HL-60/S4 treated with retinoic acid at 250 ng/mL for 4 days and 3 days (cell line): ENCODE measurements around the gene RERE.
"Not testable (repeated sequence)": the region's sequence is repeated elsewhere in the genome, so short reads cannot be mapped to it uniquely, and the experiment has no call there.

ENCODE experiments used
- in situ Hi-C: fragments of 300-500 bp; cut with MboI; formaldehyde crosslinking; loops from 2 replicates; pipeline ENCODE4 v1.7.0; 2022; ENCODE audit warnings: low sequenced_read_pairs

RERE gene

DNA sequence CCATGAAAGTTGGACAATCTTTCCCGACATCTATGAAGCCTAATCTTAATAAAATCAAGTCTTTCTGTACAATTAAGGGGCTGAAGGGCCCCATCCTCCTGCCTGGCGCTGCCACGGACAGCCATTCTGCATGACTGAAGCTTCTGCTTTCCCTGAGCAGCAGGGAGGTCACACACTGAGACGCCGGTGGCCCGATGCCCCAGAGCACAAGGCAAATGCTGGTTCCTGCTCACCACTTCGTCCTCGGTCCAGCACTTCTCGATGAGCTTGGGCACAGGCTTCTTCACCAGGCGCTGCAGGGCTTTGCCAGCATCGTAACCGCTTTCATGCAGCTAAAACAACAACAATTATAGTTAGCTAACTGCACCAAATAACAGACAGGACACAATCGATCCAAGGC, 351.7 kb downstream of the RERE start:
- in situ Hi-C loops: no loop called here

GRCh38 chr1:8465013-8465412, 352.4 kb downstream of the RERE start:
- in situ Hi-C loops: no loop called here

DNA sequence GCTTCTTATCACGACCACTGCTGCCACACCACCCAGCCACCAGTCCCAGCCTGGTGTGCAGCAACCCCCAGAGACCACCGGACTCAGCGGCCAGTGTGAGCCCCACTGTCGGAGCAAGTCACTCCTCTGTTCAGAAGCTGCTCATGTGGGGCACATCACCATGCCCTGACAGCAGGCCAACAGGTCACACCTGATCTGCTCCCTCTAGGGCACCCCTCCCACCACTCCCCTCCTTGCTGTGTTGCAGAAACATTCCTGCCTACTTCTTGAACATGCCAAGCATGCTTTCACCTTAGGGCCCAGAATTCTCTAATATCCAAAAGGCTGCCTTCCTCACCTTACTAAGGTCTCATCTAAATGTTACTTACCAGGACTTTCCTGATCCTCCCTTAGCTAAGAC, 353.1 kb downstream of the RERE start:
- in situ Hi-C loops: no loop called here

DNA sequence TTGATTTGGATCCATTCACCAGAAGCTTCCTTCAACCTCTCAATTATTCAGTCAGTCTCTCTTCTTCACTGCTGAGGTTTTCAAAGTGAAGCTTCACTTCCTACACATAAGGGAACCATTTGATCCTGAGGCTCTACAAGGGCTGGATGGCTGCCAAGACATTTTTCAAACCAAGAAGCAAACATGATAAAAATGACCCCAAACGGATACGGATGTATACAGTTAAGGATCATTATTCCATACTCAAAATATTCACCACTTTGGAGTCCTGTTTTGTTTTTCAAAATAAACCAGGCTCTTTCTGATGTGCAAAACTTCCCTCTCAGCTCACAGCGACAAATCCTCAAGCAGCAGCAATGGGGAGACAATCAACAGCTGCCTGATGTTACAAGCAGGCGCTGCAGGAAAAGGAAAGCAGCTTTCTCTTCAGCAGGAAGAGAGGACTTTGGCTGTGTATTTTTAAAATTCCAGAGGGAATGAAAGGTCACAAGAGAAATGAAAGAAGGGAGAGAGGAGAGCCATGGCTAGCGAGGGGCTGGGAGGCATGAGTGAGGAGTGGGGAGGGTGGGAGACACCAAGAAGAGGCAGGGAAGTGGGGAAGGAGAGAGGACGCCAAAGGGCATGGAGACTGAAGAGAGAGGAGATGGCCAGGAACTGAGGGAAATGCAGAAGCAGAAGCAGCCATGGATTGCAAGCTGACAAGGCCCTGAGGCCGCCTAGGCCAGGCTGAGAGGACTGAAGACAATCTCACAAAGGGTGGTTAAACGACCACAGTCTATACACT, 354.1 kb downstream of the RERE start:
- in situ Hi-C loops: no loop called here

GRCh38 chr1:8462371-8462892, 355.0 kb downstream of the RERE start:
- in situ Hi-C loops: no loop called here

GRCh38 chr1:8461351-8462110, 355.9 kb downstream of the RERE start:
- in situ Hi-C loops: no loop called here

- in situ Hi-C loops: no loop called here
Observed at GRCh38 chr1:8460784-8461183, 356.7 kb downstream of the RERE start.

- in situ Hi-C loops: no loop called here
Observed at GRCh38 chr1:8460132-8460544, 357.3 kb downstream of the RERE start.

DNA sequence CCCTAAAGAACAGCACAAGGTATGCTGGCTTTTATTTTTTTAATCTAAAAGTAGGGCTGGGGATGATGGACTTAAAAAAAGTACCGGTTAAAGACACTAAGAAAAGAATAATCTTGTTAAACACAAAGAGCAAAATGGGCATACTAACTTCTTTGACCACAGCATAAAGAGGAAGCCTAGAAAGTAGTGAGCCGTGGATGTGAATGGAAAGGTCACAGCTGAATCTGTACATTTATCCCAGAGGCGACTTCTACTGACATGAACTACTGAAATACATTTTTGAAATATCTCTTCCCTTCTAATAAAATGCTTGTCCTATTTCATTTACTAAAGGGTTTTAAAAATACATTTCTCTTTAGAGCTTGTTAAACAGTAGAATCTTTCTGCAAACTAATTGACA, 358.8 kb downstream of the RERE start:
- in situ Hi-C loops: no loop called here

DNA sequence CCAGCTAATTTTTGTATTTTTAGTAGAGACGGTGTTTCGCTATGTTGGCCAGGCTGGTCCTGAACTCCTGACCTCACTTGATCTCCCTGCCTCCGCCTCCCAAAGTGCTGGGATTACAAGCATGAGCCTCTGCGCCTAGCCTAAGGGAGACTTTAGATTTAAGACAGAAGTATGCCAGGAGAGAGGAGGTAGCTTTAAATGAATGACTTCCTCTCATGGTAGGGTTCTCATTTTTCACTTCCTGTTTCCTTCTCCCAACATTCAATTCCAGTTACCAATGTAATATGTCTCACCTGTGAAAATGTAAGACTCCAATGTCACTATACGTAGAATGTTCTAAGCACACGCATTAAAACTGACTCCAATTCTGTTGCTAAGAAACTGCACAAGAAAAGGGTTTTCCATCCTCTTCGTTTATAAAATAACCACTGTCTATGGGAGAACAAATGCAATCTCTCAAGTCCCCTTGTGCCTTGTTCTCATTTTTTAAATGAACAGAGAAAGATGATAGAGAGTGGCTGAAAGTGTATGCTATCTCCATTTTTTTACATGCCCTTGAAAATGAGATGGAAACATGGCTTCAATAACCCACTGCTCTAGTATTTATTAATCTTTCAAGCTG, 359.6 kb downstream of the RERE start:
- in situ Hi-C loops: no loop called here

DNA sequence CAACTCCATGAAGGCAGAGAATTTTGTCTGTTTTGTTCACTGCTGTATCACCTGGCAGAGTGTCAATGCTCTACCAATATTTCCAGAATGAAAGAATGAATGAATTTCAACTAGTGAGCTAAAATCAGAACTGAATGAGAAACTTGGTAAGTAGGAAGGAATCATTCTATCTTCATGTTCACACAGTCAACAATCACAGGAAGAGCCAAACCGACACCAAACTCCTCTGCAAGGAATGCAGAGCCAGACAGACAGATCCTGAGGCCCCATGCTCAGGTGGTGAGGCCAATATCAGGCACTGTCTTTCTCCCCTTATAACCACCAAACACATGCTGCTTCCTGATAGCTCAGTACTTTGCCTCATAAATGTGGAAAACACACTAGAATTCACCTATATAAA, 360.4 kb downstream of the RERE start:
- in situ Hi-C loops: no loop called here

GRCh38 chr1:8456308-8456912, 361.0 kb downstream of the RERE start:
- in situ Hi-C loops: no loop called here

DNA sequence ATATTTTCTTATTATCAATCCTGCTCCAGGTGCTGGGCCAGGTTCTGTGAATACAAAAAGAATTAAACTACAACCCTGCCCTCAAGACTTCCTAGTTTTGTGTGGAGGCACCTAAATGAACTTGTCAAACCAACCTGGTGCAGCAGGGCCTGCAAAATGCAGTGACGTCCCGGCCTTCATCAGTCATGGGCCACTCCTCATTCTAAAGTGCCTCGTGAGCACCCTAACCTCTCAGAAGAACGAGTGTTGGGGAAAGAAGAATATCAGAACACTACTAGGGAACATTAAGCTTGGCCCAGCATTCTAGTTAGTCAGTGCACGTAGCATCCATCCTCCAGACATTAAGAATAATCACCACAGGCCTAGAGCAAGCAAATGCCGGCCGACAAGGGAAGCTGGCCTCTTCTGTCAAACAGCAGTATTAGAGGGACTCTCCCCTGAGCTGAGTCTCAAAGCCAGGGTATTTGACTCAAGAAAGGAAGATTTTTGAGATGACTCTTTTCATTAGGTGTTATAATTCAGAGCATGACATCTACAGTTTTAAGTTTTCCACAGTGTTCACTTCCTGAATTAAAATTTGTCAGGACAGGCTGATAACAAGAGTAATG, 361.6 kb downstream of the RERE start:
- in situ Hi-C loops: no loop called here

- in situ Hi-C loops: no loop called here
Observed at GRCh38 chr1:8450312-8450711, 367.1 kb downstream of the RERE start.

- in situ Hi-C loops: no loop called here
Observed at GRCh38 chr1:8448911-8449661, 368.4 kb downstream of the RERE start.

- in situ Hi-C loops: not testable (repeated sequence)
Observed at GRCh38 chr1:8448505-8448904, 368.9 kb downstream of the RERE start.

DNA sequence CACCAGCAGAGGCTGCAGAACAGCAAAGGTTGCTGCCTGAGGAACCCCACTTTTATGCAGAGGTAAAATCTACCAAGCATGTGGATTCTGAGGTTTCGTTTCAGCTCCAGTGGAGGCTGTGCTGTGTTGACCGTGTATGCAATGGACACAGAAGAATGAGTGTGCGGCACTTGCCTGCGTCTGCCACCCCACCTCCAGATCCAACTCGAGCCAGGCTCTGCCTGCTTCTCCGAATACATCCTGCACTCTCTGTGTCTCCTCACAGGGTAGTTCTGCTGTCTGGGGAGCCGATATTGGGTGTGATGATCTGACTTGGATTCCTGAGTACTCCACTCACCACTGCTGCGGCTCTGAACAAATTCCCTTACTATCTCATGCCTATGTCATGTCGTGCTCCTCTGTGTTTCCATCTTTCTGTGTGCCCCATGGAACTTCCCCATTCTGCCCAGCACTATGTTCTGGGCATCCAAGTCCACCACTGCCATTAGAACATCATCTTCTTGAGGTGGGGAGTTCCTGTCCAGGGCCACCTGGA, 369.8 kb downstream of the RERE start:
- in situ Hi-C loops: no loop called here

DNA sequence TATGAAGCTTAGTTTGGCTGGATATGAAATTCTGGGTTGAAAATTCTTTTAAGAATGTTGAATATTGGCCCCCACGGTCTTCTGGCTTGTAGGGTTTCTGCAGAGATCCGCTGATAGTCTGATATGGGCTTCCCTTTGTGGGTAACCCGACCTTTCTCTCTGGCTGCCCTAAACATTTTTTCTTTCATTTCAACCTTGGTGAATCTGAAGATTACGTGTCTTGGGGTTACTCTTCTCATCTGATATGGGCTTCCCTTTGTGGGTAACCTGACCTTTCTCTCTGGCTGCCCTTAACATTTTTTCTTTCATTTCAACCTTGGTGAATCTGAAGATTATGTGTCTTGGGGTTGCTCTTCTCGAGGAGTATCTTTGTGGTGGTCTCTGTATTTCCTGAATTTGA, 371.3 kb downstream of the RERE start:
- in situ Hi-C loops: not testable (repeated sequence)

DNA sequence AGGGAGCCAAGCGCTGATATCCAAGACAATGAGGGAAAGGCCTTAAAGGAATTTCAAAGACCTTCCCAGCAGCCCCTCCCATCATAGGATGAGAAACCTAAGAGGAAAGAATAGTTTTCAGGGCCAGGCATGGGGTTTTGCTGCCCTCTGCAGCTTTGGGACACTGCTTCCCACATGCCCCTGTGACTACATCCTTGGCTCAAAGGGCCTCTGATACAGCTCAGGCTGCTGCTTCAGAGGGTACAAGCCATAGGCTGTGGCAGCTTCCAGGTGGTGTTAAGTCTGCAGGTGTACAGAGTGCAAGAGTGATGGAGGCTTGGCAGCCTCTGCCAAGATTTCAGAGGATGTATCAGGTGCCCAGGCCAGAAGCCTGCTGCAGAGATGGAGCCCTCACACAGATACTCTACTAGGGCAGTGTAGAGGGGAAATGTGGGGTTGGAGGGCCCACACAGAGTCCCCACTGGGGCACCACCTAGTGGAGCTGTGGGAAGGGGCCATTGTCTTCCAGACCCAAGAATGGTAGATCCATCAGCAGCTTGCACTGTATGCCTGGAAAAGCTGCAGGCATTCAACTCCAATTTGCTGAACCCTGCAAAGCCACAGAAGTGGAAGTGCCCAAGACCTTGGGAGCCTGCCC, 373.8 kb downstream of the RERE start:
- in situ Hi-C loops: no loop called here
